ENCODE data around the gene PTGS1. TPM values are rescaled to one million over a fixed set of nuclear protein-coding genes. Genes with fewer than 3 reads are reported as not detected.
"Not testable (repeated sequence)": the region's sequence is repeated elsewhere in the genome, so short reads cannot be mapped to it uniquely, and the experiment has no call there.

Gene PTGS1
- total RNA-seq, 1 donor from 2014 or later, result 1.4 TPM

DNA sequence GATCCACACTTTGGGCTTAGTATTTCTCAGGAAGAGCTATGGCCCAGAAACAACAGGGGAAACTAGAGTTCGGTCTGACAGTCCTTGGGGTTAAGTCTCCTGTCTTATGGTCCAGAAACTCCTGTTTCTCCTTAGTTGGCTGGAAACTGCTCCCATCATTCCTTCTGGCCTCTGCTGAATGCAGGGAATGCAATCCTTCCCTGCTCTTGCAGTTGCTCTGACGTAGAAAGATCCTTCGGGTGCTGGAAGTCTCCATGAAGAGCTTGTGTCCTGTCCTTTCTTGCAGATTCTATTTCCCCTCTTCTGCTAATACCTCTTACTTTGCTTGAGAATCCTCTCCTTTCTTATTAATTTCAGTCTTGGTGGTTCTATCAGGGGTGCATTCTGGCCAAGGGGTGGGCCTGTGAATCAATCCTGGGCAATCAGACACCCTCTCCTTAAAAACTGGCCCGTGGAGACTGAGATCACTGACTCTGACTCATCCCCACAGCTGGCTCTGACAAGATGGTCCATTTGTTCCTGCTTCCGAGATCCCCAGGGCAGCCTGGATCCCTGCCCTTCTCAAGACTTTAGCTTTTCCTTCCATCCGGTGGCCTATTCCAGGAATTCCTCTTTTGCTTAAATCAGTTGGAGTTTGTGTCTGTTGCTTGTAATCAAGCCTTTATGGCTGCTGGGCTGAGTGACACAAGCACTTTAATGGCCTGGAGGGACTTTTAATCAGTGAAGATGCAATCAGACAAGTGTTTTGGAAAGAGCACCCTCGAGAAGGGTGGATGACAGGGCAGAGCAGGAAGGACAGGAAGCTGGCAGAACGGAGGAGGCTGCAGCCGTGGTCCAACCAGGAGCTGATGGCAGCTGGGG, 23.7 kb downstream of the PTGS1 start:
- peak in 1 of 2 donors; percentile 80 for DNase-seq (ENCODE audit: low read depth in 2 of 2)

DNA sequence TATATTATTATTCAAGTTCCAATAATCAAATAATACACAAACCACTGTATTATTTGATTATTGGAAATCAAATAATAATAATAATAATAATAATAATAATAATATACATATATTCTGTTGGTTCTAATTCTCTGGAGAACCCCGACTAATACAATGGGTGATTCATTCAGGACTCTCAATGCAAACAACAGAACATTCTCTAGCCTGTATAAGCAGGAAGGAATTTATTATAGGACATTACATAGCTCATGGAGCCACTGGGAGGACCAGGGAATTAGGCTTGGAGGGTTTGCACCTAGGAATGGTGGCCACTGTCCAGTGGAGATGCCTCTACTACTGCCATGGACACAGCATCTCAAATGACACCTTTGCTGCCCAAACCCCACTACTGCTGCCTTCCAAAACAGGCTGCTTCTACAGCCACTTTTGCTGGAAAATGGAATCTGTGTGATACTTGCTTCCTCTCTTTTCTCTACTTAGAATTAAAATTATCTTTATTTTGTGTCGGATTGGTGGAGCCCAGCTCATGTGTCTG, 25.9 kb downstream of the PTGS1 start:
- no peak for DNase-seq (ENCODE audit: low read depth in 2 of 2)

DNA sequence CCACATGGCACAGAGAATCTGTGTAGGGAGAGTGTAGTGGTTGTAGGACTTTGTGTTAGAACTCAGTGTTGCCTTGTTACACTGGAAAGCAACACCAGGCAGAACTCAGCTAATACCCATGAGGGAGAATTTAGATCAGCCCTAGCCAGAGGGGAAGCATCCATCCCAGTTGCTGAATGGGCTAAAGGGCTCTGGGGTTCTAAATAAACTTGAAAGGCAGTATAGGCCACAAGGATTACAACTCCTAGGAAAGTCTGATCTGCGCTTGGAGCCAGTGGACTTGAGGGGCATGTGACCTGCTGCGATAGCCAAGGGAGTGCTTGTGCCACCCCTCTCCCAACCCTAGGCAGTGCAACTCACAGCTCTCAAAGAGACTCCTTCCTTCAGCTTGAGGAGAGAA, 26.9 kb downstream of the PTGS1 start:
- no peak for DNase-seq (ENCODE audit: low read depth in 2 of 2)

DNA sequence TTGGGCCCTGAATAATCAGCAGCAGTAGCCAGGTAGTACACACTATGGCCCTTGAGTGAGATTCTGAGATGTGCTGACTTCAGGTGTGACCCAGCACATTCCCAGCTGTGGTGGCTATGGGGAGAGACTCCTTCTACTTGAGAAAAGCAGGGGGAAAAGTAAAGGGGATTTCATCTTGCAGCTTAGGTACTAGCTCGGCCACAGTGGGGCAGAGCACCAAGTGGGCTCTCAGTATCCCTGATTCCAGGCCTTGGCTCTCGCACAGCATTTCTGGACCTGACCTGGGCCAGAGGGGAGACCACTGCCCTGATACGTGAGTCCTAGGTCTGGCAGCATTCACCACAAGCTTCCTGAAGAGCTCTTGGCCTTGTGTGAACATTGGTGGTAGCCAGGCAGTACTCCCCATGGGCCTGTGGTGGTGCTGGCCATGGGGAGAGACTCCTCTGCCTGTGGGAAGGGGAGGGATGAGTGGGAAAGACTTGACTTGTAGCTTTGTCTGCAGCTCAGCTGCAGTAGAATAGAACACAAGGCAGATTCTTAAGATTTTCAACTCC, 27.6 kb downstream of the PTGS1 start:
- no peak for DNase-seq (ENCODE audit: low read depth in 2 of 2)

DNA sequence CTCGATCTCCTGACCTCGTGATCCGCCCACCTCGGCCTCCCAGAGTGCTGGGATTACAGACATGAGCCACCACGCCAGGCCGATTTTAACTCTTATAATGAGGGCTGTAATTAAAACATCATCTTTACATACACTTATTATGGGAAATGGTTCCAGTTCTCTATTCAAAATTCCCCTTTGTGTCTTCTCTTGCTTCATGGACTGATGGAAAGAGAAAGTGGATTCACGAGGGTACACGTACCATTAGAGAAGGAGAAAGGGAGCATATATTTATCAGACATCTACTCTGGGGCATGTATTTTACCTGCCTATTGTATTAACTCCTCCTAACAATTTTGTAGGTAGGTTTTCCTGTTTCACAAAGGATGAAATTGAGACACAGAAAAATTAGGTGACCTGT, 31.1 kb downstream of the PTGS1 start:
- no peak for DNase-seq (ENCODE audit: low read depth in 2 of 2)

DNA sequence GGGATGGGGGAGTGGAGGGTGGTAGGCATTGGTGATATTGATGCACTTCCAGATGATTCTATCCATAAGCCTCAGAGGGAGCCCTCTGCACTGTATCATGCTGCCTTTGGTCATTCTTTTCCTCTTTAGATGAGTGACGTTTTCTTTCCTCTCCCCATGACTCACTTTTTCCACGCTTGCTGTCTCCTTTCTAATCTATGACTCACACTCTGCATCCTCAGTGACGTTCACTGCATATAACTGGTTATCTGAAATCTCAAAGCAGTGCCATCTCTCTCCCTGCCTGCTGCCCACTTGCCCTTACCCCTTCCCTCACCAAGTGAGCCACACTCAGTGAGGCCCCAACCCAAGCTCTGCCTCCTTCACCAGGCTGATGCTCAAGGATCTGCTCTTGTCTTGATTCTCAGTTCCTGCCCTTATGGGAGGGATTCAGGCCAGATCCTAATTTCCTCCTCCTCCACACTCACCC, 31.6 kb downstream of the PTGS1 start:
- DNase-seq (ENCODE audit: low read depth in 2 of 2), result peak; percentile 98

DNA sequence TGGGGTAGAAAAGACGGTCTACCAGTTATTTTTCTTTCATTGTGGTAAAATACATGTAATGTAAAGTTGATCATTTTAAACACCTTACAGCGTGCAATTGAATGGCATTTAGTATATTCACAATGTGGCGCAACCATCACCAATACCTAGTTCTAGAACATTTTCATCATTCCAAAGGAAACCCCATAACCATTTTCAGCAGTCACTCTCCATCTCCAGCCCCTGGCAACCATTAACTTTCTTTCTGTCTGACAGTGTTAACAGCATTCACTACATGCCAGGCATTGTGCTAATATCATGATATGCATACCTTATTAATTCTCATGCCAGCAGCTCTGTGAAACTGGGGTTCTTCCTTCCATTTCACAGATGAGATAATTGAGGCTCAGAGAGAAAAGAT, 32.0 kb downstream of the PTGS1 start:
- DNase-seq (ENCODE audit: low read depth in 2 of 2), result no peak

DNA sequence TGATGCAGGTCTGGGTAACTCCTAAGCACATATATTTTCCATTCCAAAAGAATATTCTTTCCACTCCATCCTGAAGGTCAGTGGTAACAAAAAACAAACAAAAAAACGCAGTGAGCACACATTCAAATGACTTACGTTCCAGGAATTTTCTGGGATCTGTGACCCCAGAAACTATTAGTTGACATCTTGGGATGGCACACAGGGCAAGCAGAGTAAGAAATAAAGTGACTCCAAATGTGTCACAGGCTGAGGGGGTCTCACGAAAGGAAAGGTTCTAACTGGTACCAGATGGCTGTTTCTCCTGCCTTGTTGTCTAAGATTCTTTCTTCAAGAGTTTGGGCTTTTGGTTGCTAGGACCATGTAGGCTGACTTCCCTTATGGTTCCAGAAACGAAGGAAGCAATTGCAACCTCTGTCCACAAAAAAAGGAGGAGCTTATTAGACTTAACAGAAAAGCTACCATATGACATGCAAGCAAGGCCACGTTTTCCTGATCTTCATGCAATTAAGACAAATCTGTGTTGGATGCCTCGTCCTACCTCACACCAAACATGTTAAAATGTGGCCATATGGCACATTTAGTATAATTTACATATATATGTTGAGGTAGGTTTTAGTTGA, 32.7 kb downstream of the PTGS1 start:
- no peak for DNase-seq (ENCODE audit: low read depth in 2 of 2)

DNA sequence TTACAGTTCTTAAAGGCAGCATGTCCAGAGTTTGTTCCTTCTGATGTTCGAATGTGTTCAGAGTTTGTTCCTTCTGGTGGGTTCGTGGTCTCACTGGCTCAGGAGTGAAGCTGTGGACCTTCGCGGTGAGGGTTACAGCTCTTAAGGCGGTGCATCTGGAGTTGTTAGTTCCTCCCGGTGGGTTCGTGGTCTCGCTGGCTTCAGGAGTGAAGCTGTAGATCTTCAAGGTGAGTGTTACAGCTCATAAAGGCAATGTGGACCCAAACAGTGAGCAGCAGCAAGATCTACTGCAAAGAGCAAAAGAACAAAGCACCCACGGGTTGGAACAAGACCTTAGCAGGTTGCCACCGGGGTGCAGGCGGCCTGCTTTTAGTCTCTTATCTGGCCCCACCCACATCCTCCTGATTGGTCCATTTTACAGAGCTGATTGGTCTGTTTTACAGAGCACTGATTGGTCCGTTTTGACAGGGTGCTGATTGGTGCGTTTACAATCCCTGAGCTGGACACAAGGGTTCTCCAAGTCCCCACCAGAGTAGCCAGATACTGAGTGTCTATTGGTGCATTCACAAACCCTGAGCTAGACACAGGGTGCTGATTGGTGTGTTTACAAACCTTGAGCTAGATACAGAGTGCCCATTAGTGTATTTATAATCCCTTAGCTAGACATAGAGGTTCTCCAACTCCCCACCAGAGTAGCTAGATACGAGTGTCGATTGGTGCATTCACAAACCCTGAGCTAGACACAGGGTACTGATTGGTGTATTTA, 34.7 kb downstream of the PTGS1 start:
- DNase-seq (ENCODE audit: low read depth in 2 of 2), result peak in 1 of 2 donors; percentile 48

DNA sequence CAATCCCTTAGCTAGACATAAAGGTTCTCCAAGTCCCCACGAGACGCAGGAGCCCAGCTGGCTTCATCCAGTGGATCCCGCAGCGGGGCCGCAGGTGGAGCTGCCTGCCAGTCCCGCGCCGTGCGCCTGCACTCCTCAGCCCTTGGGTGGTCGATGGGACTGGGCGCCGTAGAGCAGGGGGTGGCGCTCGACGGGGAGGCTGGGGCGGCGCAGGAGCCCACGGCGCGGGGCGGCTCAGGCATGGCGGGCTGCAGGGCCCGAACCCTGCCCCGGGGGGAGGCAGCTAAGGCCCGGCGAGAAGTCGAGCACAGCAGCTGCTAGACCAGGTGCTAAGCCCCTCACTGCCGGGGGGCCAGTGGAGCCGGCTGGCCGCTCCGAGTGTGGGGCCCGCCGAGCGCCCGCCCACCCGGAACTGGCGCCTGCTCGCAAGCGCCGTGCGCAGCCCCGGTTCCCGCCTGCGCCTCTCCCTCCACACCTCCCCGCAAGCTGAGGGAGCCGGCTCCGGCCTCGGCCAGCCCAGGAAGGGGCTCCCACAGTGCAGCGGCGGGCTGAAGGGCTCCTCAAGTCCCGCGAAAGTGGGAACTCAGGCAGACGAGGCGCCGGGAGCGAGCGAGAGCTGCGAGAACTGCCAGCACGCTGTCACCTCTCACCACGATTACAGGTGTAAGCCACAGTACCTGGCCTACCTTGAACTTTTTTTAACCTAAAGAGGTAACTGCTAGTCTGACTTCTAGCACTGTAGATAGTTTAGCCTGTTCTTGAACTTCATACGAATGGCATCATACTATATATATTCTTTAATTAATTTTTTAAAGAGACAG, 35.5 kb downstream of the PTGS1 start:
- peak in 1 of 2 donors; percentile 41 for DNase-seq (ENCODE audit: low read depth in 2 of 2)

DNA sequence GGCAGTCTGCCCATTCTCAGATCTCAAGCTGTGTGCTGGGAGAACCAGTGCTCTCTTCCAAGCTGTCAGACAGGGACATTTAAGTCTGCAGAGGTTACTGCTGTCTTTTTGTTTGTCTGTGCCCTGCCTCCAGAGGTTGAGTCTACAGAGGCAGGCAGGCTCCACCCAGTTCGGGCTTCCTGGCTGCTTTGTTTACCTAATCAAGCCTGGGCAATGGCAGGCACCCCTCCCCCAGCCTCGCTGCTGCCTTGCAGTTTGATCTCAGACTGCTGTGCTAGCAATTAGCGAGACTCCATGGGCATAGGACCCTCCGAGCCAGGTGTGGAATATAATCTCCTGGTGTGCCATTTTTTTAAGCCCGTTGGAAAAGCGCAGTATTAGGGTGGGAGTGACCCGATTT, 43.3 kb downstream of the PTGS1 start:
- DNase-seq (ENCODE audit: low read depth in 2 of 2), result not testable (repeated sequence)

DNA sequence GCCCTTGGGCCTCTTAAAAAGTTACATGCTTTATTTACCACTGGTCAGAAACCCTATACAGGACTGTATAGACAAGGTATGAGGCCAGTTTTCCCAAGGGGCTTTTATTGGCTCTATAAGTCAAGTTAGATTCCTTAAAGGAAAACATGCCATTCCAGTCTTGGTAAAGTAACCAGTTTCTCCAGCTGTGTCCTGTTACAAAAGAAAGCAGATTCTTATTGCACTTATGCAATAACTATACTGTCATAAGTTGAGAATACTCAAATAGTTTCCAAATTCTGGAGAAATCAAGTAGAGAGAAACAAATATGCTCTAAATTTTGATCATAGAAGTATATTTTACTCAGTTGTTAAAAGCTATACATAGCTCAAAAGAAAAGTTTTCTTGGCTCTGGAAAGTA, 47.2 kb downstream of the PTGS1 start:
- no peak for DNase-seq (ENCODE audit: low read depth in 2 of 2)

DNA sequence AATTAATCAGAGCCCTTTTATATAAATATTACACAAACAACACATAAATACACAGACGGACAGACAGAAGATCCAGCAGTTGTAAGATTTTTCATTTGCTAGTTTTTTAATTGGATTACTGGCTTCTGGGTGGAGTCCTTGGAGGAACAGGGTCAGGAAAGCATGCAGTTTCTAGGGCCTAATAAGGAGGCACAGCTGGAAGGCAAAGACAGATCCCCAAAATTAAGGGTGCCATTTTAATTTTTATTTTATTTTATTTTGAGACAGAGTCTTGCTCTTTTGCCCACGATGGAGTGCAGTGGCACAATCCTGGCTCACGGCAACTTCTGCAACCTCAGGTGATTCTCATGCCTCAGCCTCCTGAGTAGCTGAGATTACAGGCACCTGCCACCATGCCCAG, 49.5 kb downstream of the PTGS1 start:
- DNase-seq (ENCODE audit: low read depth in 2 of 2), result no peak

DNA sequence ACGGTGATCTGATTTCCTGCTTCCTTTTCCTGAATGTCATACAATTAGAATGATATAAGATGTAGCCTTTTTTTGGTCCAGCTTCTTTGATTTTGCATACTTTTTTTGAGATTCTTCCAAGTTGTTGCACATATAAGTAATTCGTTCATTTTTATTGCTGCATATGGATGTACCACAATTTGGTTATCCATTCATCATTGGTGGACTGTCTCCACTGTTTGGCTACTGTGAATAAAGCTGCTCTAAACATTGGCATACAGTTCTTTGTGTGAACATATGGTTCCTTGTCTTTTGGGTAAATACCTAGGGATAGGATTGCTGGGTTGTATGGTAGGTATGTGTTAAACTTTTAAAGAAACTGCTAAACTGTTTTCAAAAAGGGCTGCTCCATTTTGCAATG, 54.3 kb downstream of the PTGS1 start:
- no peak for DNase-seq (ENCODE audit: low read depth in 2 of 2)

DNA sequence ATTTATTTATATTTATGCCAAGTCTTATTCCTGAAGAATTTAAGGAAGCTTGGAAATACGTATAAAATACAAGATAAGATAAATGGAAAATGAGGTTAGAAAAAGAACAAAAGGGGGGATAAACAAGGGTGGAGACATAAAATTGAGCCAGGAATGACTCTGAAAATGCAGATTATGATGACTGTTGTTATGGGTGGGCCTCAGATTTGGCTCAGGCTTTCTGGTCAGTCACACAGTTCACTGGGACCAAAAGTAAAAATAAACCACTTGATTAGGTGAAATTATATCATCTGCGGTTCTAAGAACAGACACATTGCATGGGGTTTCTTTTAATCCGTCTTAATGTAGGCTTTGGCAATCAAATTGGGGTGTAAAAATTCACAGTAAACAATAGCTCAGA, 55.9 kb downstream of the PTGS1 start:
- DNase-seq (ENCODE audit: low read depth in 2 of 2), result no peak

DNA sequence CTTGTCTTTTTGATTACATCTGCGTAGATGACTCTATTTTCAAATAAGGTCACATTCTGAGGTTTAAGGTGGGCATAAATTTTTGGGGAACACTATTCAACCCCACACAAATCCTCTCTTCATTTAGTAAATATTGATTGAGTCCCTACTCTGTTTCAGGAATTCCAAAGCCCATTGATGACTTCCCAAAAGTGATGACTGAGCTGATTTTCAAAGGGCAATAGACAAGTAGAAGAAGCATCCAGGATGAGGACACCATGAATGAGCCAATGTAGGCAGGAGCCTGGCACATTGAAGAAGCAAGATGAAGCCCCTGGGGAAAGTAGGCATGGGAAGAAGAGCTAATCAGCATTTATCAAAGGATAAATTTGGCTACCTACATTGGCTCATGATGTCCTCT, 71.7 kb downstream of the PTGS1 start:
- DNase-seq (ENCODE audit: low read depth in 2 of 2), result no peak

DNA sequence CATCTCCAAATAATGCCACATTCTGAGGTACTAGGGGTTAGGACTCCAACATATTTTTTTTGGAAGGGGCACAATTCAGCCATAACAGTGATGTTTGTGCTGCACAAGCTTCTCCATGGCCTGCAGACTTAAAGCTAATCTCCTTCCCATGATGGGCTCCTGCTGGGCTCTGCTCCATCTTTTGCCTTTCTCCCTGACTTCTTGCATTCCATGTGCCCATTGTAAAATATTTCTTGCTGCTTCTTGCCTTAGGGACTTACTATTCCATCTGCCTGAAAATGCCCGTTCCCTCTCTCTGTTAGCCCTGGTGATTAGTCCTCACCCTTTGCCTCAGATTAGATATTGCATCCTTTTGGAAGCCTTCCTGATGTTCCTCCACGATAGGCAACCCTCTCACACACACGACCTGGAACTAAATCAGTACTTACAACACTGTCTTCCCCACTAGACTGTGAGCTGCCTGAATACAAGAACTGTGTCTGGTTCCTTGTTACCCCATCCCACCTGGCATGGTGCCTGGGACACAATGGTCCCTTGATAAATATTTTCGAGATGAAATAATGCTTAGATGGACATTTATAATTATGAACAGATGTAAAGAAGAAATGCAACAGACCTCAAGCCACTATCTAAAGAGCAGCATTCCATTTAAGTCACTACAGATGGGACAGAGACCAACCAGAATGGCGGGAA, 73.4 kb downstream of the PTGS1 start:
- no peak for DNase-seq (ENCODE audit: low read depth in 2 of 2)
